Body of pancreas (tissue), 4 donors: ENCODE measurements around the gene THADA. TPM values are rescaled to one million over a fixed set of nuclear protein-coding genes. Genes with fewer than 3 reads are reported as not detected.
A peak's percentile ranks its signal among the peaks of the same experiment; 100 is the strongest.

Experiments
- ATAC-seq: fragments of 150-250 bp; one replicate; pipeline ENCODE4 v1.9.1; 2016
- DNase-seq, 4 donors: peaks; one replicate each; pipeline ENCODE4 v3.0.0-alpha.2; 2019
- H3K27ac ChIP-seq, 4 donors: fragments of 200-600 bp; sonication (generic); 1 replicate in 3 of 4; 2 replicates in 1 of 4; pipeline versions ENCODE4 v1.5.1 to v1.6.1; 2016 to 2019; ENCODE audit warnings: mild to moderate bottlenecking in 1 of 4, mixed read lengths in 1 of 4, moderate library complexity in 1 of 4
- H3K27me3 ChIP-seq, 2 donors: fragments of 200-600 bp; sonication (generic); one replicate each; pipeline ENCODE4 v1.6.0; 2016; ENCODE audit warnings: mild to moderate bottlenecking in 1 of 2
- H3K36me3 ChIP-seq, 2 donors: fragments of 200-600 bp; sonication (generic); replicated peaks in 1 of 2; 2 replicates each; pipeline ENCODE4 v1.5.1; 2016; ENCODE audit warnings: low read depth in 2 of 2; ENCODE audit not compliant: insufficient read depth in 1 of 2
- H3K4me1 ChIP-seq: fragments of 200-600 bp; sonication (generic); one replicate; pipeline ENCODE4 v1.6.0; 2016
- H3K4me3 ChIP-seq, 2 donors: fragments of 200-600 bp; sonication (generic); 1 replicate in 1 of 2; 2 replicates in 1 of 2; pipeline ENCODE4 v1.5.1; 2016 to 2019
- H3K9me3 ChIP-seq, 3 donors: fragments of 200-600 bp; sonication (generic); 1 replicate in 2 of 3; 2 replicates in 1 of 3; pipeline ENCODE4 v1.5.1; 2016
- CTCF ChIP-seq, 7 experiments: fragments of 450-650 bp in 4 of 7; fragments of 200-600 bp in 3 of 7; sonication (generic) in 3 of 7; IDR thresholded peaks; one replicate each; pipeline ENCODE4 v1.5.1; 2016 to 2019; ENCODE audit warnings: antibody characterized with exemption in 7 of 7
- POLR2A ChIP-seq, 3 donors: fragments of 450-650 bp; IDR thresholded peaks; one replicate each; pipeline ENCODE4 v1.6.1; 2016; ENCODE audit warnings: antibody characterized with exemption in 3 of 3, mild to moderate bottlenecking in 2 of 3
- WGBS, 2 donors: methylation state at CpG; one replicate each; pipeline ENCODE4 v1.1.5; 2017; 5-methylcytosine and 5-hydroxymethylcytosine counted together
- intact Hi-C: fragments of 100-400 bp; cut with DNase I; formaldehyde crosslinking; loops from one replicate; pipeline ENCODE4 v1.15.1; 2023
- total RNA-seq, 2 donors: library from RNA; depleted of rRNA; stranded (reverse); fragments of >200 nt; gene quantifications; one replicate each; pipeline ENCODE4 v1.1.0, GENCODE V29; 2016

THADA gene
- total RNA-seq, 2 donors from 2014 or later, result 27.5 to 41.9 TPM

GRCh38 chr2:43223521-43224001 is 372.3 kb downstream of the THADA start:
- ATAC-seq (no peak), DNase-seq (no peak)
- no peaks in the 10 kb centered on the region for H3K9me3 ChIP-seq
- H3K36me3 ChIP-seq, result peaks cover 0 to 8% of the 10 kb centered on the region in 2 donors
- no peaks in the 10 kb centered on the region for H3K27me3 ChIP-seq
- peaks cover 57% of the 10 kb centered on the region for H3K4me1 ChIP-seq
- 2 to 4% methylated on average over 4 of the region's 4 CpGs for WGBS, 2 donors
- intact Hi-C loops, result no loop called here
- TF ChIP-seq CTCF (IDR thresholded peaks at IDR 0.05) (no peak), POLR2A (IDR thresholded peaks at IDR 0.05) (no peak)
- H3K27ac ChIP-seq, result peak overlapping the region; percentile 40 to 98 (median 97)
- H3K4me3 ChIP-seq, result peak overlapping the region; percentile 61 to 69

GRCh38 chr2:43222475-43223309 is 373.1 kb downstream of the THADA start:
- Histone ChIP-seq H3K4me1 (peaks cover 57% of the 10 kb centered on the region), H3K27me3 (no peaks in the 10 kb centered on the region), H3K9me3 (no peaks in the 10 kb centered on the region), H3K27ac (peak overlapping the region; percentile 88 to 98 (median 97)), H3K36me3 (peaks cover 0 to 8% of the 10 kb centered on the region in 2 donors), H3K4me3 (peak overlapping the region in 1 of 2 donors; percentile 69)
- intact Hi-C loops, result no loop called here
- ATAC-seq (no peak), DNase-seq (no peak)
- 3 to 4% methylated on average over 8 of the region's 8 CpGs for WGBS, 2 donors
- no peak for TF ChIP-seq CTCF (IDR thresholded peaks at IDR 0.05)
- no peak for TF ChIP-seq POLR2A (IDR thresholded peaks at IDR 0.05)

GRCh38 chr2:43221763-43222474 is 373.9 kb downstream of the THADA start:
- Histone ChIP-seq H3K9me3 (no peaks in the 10 kb centered on the region), H3K36me3 (peaks cover 0 to 8% of the 10 kb centered on the region in 2 donors), H3K27ac (peak overlapping the region; percentile 88 to 98 (median 97)), H3K4me1 (peaks cover 58% of the 10 kb centered on the region), H3K4me3 (no peak overlapping the region), H3K27me3 (no peaks in the 10 kb centered on the region)
- TF ChIP-seq POLR2A (IDR thresholded peaks at IDR 0.05) (peak; percentile 41 to 72 (median 66)), CTCF (IDR thresholded peaks at IDR 0.05) (peak in 1 of 7 experiments; percentile 6)
- intact Hi-C loops, result no loop called here
- peak; percentile 5 for ATAC-seq
- DNase-seq, result peak; percentile 80 to 91 (median 88)
- WGBS, 2 donors, result 0 to 1% methylated on average over 7 to 8 of the region's 8 CpGs

GRCh38 chr2:43221124-43221762 is 374.6 kb downstream of the THADA start:
- intact Hi-C loops, result no loop called here
- H3K4me3 ChIP-seq, result no peak overlapping the region
- TF ChIP-seq CTCF (IDR thresholded peaks at IDR 0.05) (no peak), POLR2A (IDR thresholded peaks at IDR 0.05) (peak in 1 of 3 donors; percentile 7)
- H3K27ac ChIP-seq, result peak overlapping the region; percentile 88 to 98 (median 97)
- peaks cover 58% of the 10 kb centered on the region for H3K4me1 ChIP-seq
- no peak for ATAC-seq
- DNase-seq, result peak; percentile 49 to 73 (median 58)
- H3K9me3 ChIP-seq, result no peaks in the 10 kb centered on the region
- H3K36me3 ChIP-seq, result peaks cover 0 to 8% of the 10 kb centered on the region in 2 donors
- WGBS, 2 donors, result 2 to 3% methylated on average over 12 to 16 of the region's 16 CpGs
- no peaks in the 10 kb centered on the region for H3K27me3 ChIP-seq
